ELF-1 (cell line): ENCODE data around the gene ST14.
"Not testable (repeated sequence)": the region's sequence is repeated elsewhere in the genome, so short reads cannot be mapped to it uniquely, and the experiment has no call there.

ENCODE experiments used
- DNase-seq: peaks from one replicate; pipeline ENCODE4 v3.0.0-alpha.2; 2016; ENCODE audit warnings: low read depth, low spot score

The ST14 gene

DNA sequence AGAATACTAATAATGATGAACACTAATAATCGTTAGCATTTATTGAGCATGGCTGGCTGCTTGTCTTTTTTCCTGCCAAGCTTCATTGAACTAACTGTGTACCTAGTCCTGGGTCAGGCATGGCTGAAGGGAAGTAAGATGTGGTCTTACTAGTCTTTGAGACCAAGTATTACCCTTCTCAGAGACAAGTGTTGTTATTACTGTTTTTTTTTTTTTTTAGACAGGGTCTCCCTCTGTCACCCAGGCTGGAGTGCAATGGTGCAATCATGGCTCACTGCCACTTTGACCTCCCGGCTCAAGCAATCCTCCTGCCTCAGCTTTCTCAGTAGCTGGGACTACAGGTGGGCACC lies 4.6 kb downstream of the ST14 start:
- no peak for DNase-seq

- no peak for DNase-seq
Observed at GRCh38 chr11:130165601-130166456, 6.2 kb downstream of the ST14 start.

DNA sequence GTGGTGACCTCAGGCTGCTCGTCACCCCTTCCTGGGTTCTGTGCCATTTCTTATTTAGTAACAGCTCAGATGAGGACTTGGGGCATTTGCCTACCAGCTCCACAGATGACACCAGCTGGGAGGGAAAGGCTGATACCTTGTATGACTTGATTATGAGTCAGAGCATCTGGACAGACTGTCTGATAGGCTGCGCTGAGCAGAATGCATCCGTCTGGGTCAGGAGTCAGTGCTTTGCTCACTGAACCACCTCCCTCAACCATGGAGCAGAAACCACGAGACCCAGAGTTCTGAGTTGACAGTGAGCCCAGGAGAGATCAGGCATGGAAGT lies 6.8 kb downstream of the ST14 start:
- no peak for DNase-seq

DNA sequence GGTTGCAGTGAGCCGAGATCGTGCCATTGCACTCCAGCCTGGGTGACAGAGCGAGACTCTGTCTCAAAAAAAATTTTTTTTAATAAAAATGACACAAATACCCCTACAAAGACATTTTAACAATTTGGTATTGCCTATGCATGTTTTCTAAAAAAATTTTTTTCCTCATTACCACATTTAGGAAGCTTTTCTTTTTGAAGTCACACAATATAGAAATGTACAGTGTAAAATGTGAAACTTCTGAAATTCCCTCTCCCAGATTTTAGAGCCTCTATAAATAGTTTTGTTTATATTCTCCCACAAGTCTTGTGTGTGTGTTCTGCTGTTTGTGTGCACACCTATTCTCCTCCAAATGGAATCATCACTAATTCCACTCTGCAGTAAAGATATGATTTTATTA lies 7.6 kb downstream of the ST14 start:
- DNase-seq = no peak

GRCh38 chr11:130168105-130168504 lies 8.5 kb downstream of the ST14 start:
- no peak for DNase-seq

GRCh38 chr11:130170345-130170744 lies 10.8 kb downstream of the ST14 start:
- DNase-seq = peak; percentile 39

DNA sequence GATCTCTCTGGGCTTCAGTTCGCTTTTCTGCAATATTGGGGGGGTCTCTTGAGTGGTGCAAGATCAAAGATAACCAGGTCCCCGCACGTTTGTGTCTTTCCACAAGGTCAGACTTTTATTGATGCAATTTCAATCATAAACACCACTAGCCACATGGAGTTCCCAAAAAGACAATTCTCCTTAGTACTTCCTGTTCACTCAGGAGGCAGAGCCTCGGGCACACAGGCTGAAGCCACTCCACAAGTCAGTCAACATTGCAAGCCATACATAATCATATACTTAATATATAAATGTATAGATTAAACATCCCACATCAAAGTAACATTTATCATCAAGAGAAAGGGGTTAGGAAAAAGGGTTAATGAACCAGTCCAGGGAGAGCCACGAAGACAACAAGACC lies 12.0 kb downstream of the ST14 start:
- no peak for DNase-seq

GRCh38 chr11:130172001-130172400 lies 12.4 kb downstream of the ST14 start:
- DNase-seq = not testable (repeated sequence)

DNA sequence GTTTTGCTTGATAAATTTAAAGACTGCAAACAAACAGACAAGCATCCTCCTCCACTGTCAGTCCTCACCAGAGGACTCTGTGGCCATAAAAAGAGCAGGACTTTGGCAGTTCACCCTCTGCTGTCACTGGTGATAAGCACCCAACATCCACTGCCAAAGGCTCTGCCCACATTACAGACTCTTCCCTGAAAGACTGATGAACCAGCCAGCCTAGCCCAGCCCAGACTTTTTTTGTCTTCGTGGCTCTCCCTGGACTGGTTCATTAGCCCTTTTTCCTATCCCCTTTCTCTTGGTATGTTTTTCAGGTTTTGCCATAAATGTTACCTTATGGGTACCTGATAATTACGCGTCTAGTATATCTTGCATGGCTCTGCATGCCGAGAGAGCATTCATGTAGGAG lies 15.1 kb downstream of the ST14 start:
- DNase-seq = no peak

- DNase-seq = no peak
Observed at GRCh38 chr11:130175898-130176297, 16.3 kb downstream of the ST14 start.

DNA sequence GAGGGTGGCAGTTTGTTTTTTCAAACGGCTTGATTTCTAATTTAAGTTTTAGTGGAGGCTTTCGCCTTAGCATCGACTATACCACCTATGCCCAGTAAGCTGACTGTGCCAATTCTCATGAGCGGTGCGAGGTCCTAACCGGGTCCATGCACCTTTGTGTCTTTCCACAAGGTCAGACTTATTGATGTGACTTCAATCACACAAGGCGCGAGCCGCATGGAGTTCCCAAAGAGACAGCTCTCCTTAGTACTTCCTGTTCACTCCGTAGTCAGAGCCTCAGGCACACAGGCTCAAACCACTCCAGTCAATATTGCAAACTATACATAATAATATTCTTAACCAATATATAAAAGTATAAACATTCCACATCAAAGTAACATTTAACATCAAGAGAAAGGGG lies 18.2 kb downstream of the ST14 start:
- DNase-seq = no peak

DNA sequence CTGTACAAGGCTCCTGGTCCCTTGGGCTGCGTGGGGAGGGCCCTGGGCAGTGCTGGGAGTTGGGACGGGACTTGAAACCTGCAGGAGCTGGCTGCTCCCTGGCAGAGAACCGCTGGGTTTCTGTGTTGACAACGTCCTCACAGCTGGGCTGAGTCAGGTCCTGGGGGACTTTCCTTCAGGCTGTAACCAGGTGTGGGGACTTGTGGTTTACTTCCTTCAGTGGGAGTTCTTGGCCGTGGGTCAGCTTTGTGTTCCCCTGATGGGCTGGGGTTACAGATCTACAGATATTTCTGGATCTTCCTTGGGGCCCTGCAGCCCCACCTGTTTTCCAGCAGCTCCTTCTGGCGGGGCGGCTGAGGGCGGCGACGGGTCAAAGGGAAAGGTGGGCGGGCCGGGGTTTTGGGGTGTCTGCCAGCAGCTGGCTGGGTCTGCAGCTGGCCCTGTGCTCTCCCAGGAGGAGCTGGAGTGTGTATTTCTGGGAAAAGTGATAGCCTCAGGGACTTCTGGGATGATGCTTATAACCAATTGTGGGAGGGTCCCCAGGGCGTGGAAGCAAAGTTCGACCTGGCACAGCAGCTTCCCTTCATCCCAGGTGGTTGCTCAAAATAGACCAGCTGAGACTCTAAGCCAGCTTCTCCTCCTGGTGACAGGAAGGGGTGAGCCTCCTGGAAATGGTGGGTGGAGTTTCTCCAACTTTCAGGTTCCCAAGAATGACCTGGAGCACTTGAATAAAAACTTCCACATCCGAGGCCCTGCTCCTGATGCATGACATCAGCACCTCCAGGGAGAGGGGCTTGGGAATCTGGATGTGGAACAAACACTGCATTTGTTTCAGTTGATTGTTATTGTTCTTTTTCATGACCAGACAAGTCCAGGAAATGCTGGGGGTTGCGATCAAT lies 19.1 kb downstream of the ST14 start:
- DNase-seq = no peak

DNA sequence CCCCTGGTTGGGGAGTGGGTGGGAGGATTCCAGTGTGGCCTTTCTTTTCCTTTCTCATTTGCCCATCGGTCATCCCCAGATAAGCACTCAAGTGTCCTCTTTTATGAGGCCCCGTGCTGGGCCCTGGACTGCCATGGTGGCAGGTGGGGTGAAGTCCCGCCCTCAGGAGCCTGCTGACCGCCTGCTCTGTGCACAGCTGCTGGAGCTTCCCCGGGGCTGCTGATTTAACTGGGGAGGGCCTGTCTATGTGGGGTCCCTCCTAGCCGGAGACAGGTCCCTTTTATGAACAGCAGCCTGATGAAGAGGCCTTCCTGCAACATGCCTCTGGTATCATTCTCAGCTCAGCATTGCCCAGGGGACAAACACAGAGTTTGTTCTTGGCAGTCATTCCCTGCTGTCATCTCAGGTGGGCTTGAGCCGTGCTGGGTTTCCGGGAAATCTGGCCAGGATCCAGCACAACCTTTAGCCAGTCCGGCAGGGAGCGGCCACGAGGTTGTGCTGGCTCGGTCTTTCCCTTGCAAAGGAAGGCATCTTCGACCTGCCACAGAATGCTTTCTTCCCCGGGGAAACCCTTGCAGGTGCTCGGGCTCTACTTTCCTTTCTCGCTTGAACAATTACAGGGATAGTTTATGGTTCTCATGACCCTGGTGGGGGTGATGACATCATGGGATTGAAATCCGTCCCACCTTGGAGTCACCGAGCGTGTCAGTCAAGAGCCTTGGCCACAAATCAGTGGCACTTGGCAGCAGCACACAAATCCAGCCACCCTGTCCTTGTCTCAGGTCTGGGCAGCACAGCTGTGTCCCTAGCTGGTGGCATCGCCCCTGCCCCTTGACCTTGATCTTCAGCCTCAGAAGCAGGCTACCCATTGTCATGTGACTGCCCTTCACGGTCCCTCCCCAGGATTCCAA lies 20.1 kb downstream of the ST14 start:
- no peak for DNase-seq

GRCh38 chr11:130180491-130180890 lies 20.9 kb downstream of the ST14 start:
- DNase-seq = no peak

GRCh38 chr11:130180896-130181294 lies 21.3 kb downstream of the ST14 start:
- DNase-seq = no peak

- DNase-seq = no peak
Observed at GRCh38 chr11:130181295-130182272, 22.0 kb downstream of the ST14 start.

DNA sequence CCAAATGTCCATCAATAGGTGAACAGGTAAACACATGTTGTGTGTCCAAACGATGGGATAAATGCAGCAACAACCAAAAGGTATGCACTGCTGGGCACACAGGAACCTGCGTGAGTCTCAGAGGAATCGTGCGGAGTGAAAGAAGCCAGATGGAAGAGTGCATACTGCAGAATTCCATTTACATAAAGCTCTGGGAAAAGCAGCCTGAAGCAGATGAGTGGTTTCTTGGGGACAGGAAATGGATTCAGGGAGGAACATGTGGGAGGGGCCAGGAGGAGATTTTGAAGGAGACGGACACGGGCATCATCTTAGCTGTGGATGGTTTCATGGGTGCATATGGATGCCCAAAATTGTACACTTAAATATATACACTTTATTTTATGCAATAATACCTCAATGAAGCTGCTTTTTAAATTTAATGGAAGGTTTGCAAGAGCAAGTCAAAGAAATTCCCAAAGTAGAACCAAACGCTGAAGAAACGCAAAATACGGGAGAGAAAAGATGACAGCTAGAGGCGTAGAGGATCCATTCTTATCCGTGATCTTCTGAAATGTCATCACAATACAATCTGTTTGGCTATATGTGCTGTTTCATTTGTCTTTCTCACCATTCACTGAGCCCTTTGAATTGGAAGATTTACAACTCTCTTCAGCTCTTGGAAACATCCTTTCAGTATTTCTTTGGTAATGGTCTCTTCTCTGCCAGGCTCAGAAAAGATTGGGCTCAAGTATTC lies 24.5 kb downstream of the ST14 start:
- no peak for DNase-seq

DNA sequence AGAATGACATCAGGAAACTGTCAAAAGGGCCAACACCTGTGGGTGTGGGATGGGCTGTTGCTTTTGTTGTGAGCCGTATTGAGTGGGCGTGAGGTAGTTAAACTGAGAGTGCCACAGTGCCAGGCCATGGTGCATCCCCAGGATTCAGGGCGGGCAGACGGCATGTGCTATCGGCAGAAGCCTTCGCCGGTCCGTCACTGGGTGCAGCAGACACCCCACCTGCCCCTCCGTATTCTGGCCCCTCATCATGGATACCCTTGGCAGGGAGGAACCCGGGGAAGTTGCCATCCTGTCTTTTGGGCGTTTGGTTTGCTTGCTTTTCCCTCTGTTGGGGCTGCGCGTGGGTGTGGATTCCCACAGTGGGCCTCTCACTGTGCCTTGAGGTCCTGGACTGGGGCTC lies 27.5 kb downstream of the ST14 start:
- no peak for DNase-seq

DNA sequence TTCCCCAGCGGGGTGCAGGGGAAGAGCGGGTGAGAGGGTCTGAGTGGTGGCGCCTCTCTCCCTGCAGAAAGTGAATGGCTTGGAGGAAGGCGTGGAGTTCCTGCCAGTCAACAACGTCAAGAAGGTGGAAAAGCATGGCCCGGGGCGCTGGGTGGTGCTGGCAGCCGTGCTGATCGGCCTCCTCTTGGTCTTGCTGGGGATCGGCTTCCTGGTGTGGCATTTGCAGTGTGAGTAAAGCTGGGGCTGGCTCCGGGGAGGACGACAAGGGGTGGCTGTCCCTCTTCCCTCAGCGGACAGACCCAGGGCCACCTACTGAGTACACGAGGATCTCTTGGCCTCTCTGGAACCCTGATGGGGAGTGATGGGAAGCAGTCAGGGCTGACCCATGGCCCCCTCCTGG lies 28.5 kb downstream of the ST14 start:
- peak; percentile 80 for DNase-seq
